ENCODE measurements around the gene SDHA.

Gene SDHA

GRCh38 chr5:190366-191035, 27.6 kb upstream of the SDHA start:
- H3K27me3 ChIP-seq (replicated peaks; ENCODE audit: control insufficient read depth, insufficient read depth, low read length), result no peaks in the 10 kb centered on the region; the same call in 1 of the 2 replicates
- no peaks in the 10 kb centered on the region for H3K36me3 ChIP-seq (ENCODE audit: control insufficient read depth, insufficient read depth, low read length)
- no peak for DNase-seq (ENCODE audit: extremely low read depth, insufficient read length)
- peak overlapping the region; percentile 25 for H3K4me3 ChIP-seq (replicated peaks; ENCODE audit: low read depth, low read length)
- TF ChIP-seq CTCF (IDR thresholded peaks at IDR 0.05; ENCODE audit: insufficient read depth, low read length, poor library complexity, severe bottlenecking), result no peak

GRCh38 chr5:191036-191948, 26.8 kb upstream of the SDHA start, which contains the start of gene LRRC14B:
Gene LRRC14B, plus strand, starts transcription at chr5:191495. Its CDS starts 44 bp downstream, at chr5:191539.
- no peak for TF ChIP-seq CTCF (IDR thresholded peaks at IDR 0.05; ENCODE audit: insufficient read depth, low read length, poor library complexity, severe bottlenecking)

GRCh38 chr5:191949-192690, 26.0 kb upstream of the SDHA start:
- Histone ChIP-seq H3K4me3 (replicated peaks; ENCODE audit: low read depth, low read length) (no peak overlapping the region), H3K36me3 (ENCODE audit: control insufficient read depth, insufficient read depth, low read length) (no peaks in the 10 kb centered on the region), H3K27me3 (replicated peaks; ENCODE audit: control insufficient read depth, insufficient read depth, low read length) (no peaks in the 10 kb centered on the region; the same call in 1 of the 2 replicates)
- no peak for TF ChIP-seq CTCF (IDR thresholded peaks at IDR 0.05; ENCODE audit: insufficient read depth, low read length, poor library complexity, severe bottlenecking)
- no peak for DNase-seq (ENCODE audit: extremely low read depth, insufficient read length)

More at GRCh38 chr5:191036-191948, 26.8 kb upstream of the SDHA start, which contains the start of gene LRRC14B:
- peak; percentile 60 for DNase-seq (ENCODE audit: extremely low read depth, insufficient read length)
- H3K27me3 ChIP-seq (replicated peaks; ENCODE audit: control insufficient read depth, insufficient read depth, low read length), result no peaks in the 10 kb centered on the region; the same call in 1 of the 2 replicates
- no peaks in the 10 kb centered on the region for H3K36me3 ChIP-seq (ENCODE audit: control insufficient read depth, insufficient read depth, low read length)
- H3K4me3 ChIP-seq (replicated peaks; ENCODE audit: low read depth, low read length), result peak within 1 kb of the TSS; percentile 44

- Histone ChIP-seq H3K36me3 (ENCODE audit: control insufficient read depth, insufficient read depth, low read length) (no peaks in the 10 kb centered on the region), H3K27me3 (replicated peaks; ENCODE audit: control insufficient read depth, insufficient read depth, low read length) (no peaks in the 10 kb centered on the region; the same call in 1 of the 2 replicates), H3K4me3 (replicated peaks; ENCODE audit: low read depth, low read length) (no peak overlapping the region)
- no peak for DNase-seq (ENCODE audit: extremely low read depth, insufficient read length)
- no peak for TF ChIP-seq CTCF (IDR thresholded peaks at IDR 0.05; ENCODE audit: insufficient read depth, low read length, poor library complexity, severe bottlenecking)
Observed at GRCh38 chr5:192691-192969, 25.5 kb upstream of the SDHA start.

- Histone ChIP-seq H3K27me3 (replicated peaks; ENCODE audit: control insufficient read depth, insufficient read depth, low read length) (no peaks in the 10 kb centered on the region; the same call in 1 of the 2 replicates), H3K36me3 (ENCODE audit: control insufficient read depth, insufficient read depth, low read length) (no peaks in the 10 kb centered on the region), H3K4me3 (replicated peaks; ENCODE audit: low read depth, low read length) (no peak overlapping the region)
- DNase-seq (ENCODE audit: extremely low read depth, insufficient read length), result no peak
- TF ChIP-seq CTCF (IDR thresholded peaks at IDR 0.05; ENCODE audit: insufficient read depth, low read length, poor library complexity, severe bottlenecking), result no peak
Observed at GRCh38 chr5:192970-193831, 24.9 kb upstream of the SDHA start.

Data from GM06990 (cell line).